GM12874 (cell line): ENCODE data around the gene SOCS7.

ENCODE experiments used
- CTCF ChIP-seq: IDR thresholded peaks from 2 replicates; pipeline ENCODE4 v1.5.1; 2011; ENCODE audit warnings: low read depth, mild to moderate bottlenecking, control low read depth, low read length, moderate library complexity; ENCODE audit not compliant: insufficient read depth

The SOCS7 gene

GRCh38 chr17:38350035-38350434, 1.6 kb upstream of the SOCS7 start:
- TF ChIP-seq CTCF = no peak

- TF ChIP-seq CTCF = no peak
These were observed 821 bp downstream of the SOCS7 start for GRCh38 chr17:38352245-38353085.

DNA sequence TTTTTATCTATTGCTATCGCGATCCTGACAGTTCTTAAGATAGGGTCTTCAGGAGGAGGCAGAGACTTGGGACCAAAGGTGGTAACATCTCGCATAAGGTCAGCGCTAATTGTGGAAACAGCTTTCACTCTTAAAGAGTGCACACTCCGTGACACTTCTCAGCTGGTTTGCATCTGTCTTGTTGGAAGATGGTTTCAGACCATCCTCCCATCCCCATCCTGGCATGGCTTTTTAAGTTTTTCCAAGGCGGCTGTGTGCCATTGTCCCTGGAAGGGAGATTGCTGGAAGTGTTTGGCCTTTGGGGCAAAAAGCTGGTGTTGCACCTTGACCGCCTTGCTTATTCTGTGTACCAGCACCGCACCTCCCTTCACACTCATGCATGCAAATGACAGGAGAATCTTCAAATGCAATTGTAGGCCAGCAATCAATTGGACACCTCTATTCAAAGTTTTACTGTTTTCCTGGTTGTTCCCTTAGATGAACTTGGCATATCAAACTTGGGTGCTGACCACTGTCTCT, 1.5 kb downstream of the SOCS7 start:
- TF ChIP-seq CTCF = no peak

- TF ChIP-seq CTCF = no peak
These were observed 2.0 kb downstream of the SOCS7 start for GRCh38 chr17:38353668-38354067.

DNA sequence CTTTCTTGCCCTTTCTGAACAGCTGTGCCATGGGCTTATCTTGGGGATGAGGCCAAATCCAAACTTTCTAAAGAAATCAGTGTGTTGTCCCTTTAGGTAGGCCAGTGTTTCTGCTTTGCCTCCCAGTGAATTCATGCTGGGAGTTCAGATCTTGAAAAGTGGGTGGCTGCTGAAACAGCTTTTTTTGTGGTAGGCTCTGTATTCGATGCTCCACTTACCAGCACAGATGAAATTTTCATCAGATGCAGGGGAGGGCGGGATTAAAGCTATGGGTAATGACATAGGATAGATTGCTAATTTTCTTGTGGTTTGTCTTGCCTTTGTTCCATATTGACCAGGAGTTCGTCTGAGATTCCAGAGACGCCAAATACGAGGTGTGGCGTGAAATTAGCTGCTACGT, 2.8 kb downstream of the SOCS7 start:
- TF ChIP-seq CTCF = no peak

- no peak for TF ChIP-seq CTCF
These were observed 3.6 kb downstream of the SOCS7 start for GRCh38 chr17:38355251-38355650.

DNA sequence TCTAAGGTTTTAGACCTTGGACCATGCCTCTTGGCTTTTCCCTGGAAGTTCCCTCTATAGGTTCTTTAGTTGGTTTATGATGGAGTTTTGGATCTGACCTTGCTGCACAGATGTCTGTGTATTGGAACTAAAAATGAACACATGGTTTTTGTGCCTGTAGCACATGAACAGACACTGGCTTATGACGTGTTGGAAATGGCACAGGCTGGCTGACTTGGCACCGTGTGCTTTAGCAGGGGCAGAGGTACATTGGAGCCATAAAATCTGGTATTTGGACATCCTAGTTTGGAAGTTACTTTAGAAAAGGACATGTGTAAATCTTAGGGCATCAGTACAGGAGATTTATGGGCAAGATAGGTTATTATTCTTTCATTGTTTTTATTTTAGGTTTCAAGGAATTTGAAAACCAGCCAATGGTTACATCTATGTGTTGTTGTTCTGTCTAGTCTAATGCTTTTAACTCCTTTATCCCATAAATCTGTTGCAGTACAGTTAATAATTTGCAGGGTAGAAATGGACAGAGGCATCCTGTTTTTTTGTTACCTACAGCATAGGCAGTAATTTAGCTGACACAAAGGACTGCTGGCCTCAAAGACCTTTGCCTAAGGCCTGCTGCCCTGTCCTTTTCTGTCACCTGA, 6.0 kb downstream of the SOCS7 start:
- TF ChIP-seq CTCF = no peak
